ENCODE data around the gene VCAN. TPM values are rescaled to one million over a fixed set of nuclear protein-coding genes. Genes with fewer than 3 reads are reported as not detected.

VCAN gene
- total RNA-seq, 2 experiments from 2014 or later: under 0.01 TPM; not detected in 1

GRCh38 chr5:83430130-83431010 is 41.2 kb upstream of the VCAN start:
- CTCF ChIA-PET (ENCODE audit: unreplicated experiment): no interaction called here
- Histone ChIP-seq H3K4me1 (ENCODE audit: insufficient read depth, low read length, poor library complexity, severe bottlenecking) (no peaks in the 10 kb centered on the region), H2AFZ (ENCODE audit: low read length) (no peak overlapping the region), H3K27ac (ENCODE audit: low read depth, low read length, poor library complexity, severe bottlenecking) (no peak overlapping the region), H3K4me3 (ENCODE audit: low read depth, low read length, poor library complexity, severe bottlenecking) (no peak overlapping the region), H3K4me2 (ENCODE audit: low read length) (no peak overlapping the region), H4K20me1 (ENCODE audit: insufficient read depth, low read length) (no peaks in the 10 kb centered on the region), H3K9me2 (ENCODE audit: insufficient read depth, low read length) (no peaks in the 10 kb centered on the region), H3K36me3 (ENCODE audit: insufficient read depth, low read length) (no peaks in the 10 kb centered on the region), H3K9me3 (ENCODE audit: low read length) (no peaks in the 10 kb centered on the region), H3K79me2 (ENCODE audit: insufficient read depth, low read depth, low read length) (no peaks in the 10 kb centered on the region)
- BruUV-seq (replicated peaks): no TSS peak
- intact Hi-C loops (cut with micrococcal nuclease; ENCODE audit: unreplicated experiment): loop anchor here (5.0 to 10.0 kb wide), 2 partner anchors 134 to 1078 kb away; no protein-coding TSS in a partner anchor
- TF ChIP-seq EZH2phosphoT487 (IDR thresholded peaks at IDR 0.05; ENCODE audit: borderline replicate concordance, low read depth, low read length): no peak
- peak; percentile 93 for TF ChIP-seq CTCF (conservative IDR thresholded peaks at IDR 0.05; ENCODE audit: low read length)
- DNase-seq (ENCODE audit: low spot score): peak; percentile 52
- POLR2A ChIA-PET: interaction anchor here (0.5 to 1.5 kb wide), 2 partner anchors 12 to 20 kb away, joined by 4 read pairs; no protein-coding TSS in a partner anchor

DNA sequence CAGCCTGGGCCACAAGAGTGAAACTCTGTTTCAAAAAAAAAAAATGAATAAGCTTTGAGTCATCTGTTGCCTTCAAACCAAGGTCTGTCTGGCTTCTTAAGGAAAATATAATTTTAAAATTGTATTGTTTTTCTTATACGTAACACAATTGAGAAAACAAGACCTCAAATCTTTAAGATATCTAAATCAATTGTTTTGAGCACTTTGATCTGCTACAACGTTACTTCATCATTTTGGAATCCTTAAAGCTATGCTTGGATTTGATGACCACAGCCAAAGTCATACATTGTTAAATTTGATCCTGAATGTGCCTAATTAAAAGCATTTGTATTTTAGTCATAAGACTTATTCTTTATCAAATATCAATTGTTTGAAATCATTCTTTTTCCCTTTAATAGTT is 37.7 kb upstream of the VCAN start:
- ChIA-PET CTCF (ENCODE audit: unreplicated experiment) (no interaction called here), POLR2A (no interaction called here)
- DNase-seq (ENCODE audit: low spot score): no peak
- no TSS peak for BruUV-seq (replicated peaks)
- Histone ChIP-seq H3K9me3 (ENCODE audit: low read length) (no peaks in the 10 kb centered on the region), H3K9me2 (ENCODE audit: insufficient read depth, low read length) (no peaks in the 10 kb centered on the region), H2AFZ (ENCODE audit: low read length) (no peak overlapping the region), H3K4me1 (ENCODE audit: insufficient read depth, low read length, poor library complexity, severe bottlenecking) (no peaks in the 10 kb centered on the region), H4K20me1 (ENCODE audit: insufficient read depth, low read length) (no peaks in the 10 kb centered on the region), H3K27ac (ENCODE audit: low read depth, low read length, poor library complexity, severe bottlenecking) (no peak overlapping the region), H3K79me2 (ENCODE audit: insufficient read depth, low read depth, low read length) (no peaks in the 10 kb centered on the region), H3K4me2 (ENCODE audit: low read length) (no peak overlapping the region), H3K36me3 (ENCODE audit: insufficient read depth, low read length) (no peaks in the 10 kb centered on the region), H3K4me3 (ENCODE audit: low read depth, low read length, poor library complexity, severe bottlenecking) (no peak overlapping the region)
- TF ChIP-seq CTCF (conservative IDR thresholded peaks at IDR 0.05; ENCODE audit: low read length) (no peak), EZH2phosphoT487 (IDR thresholded peaks at IDR 0.05; ENCODE audit: borderline replicate concordance, low read depth, low read length) (no peak)
- intact Hi-C loops (cut with micrococcal nuclease; ENCODE audit: unreplicated experiment): loop anchor here (5.0 to 10.0 kb wide), 2 partner anchors 131 to 1082 kb away; no protein-coding TSS in a partner anchor

DNA sequence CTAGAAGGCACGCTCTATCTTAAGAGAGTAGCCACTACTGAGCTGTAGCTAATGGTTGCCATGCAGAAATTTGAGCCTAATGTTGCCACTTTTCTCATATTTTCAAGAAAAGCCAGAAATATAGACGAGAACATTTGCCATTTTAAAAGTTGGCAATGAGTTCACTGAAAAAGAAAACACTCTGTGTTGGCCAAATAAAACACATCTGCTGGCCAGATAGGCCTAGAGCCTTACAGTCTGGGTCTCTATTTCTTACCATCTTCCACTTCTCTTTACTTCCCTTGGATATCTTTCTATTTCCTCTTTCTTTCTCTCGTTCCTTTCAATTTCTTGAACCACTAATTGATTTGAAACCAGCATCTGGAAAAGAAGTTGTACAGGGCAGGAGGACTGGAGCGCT is 36.6 kb upstream of the VCAN start:
- H3K79me2 ChIP-seq (ENCODE audit: insufficient read depth, low read depth, low read length): no peaks in the 10 kb centered on the region
- no peak for DNase-seq (ENCODE audit: low spot score)
- no peak overlapping the region for H2AFZ ChIP-seq (ENCODE audit: low read length)
- POLR2A ChIA-PET: no interaction called here
- no peaks in the 10 kb centered on the region for H3K9me2 ChIP-seq (ENCODE audit: insufficient read depth, low read length)
- intact Hi-C loops (cut with micrococcal nuclease; ENCODE audit: unreplicated experiment): loop anchor here (5.0 to 10.0 kb wide), 2 partner anchors 130 to 1083 kb away; no protein-coding TSS in a partner anchor
- no peaks in the 10 kb centered on the region for H4K20me1 ChIP-seq (ENCODE audit: insufficient read depth, low read length)
- CTCF ChIA-PET (ENCODE audit: unreplicated experiment): no interaction called here
- no TSS peak for BruUV-seq (replicated peaks)
- H3K4me2 ChIP-seq (ENCODE audit: low read length): no peak overlapping the region
- no peak overlapping the region for H3K27ac ChIP-seq (ENCODE audit: low read depth, low read length, poor library complexity, severe bottlenecking)
- H3K4me3 ChIP-seq (ENCODE audit: low read depth, low read length, poor library complexity, severe bottlenecking): no peak overlapping the region
- H3K36me3 ChIP-seq (ENCODE audit: insufficient read depth, low read length): no peaks in the 10 kb centered on the region
- H3K4me1 ChIP-seq (ENCODE audit: insufficient read depth, low read length, poor library complexity, severe bottlenecking): no peaks in the 10 kb centered on the region
- H3K9me3 ChIP-seq (ENCODE audit: low read length): no peaks in the 10 kb centered on the region
- no peak for TF ChIP-seq CTCF (conservative IDR thresholded peaks at IDR 0.05; ENCODE audit: low read length)
- no peak for TF ChIP-seq EZH2phosphoT487 (IDR thresholded peaks at IDR 0.05; ENCODE audit: borderline replicate concordance, low read depth, low read length)
